Osteoblast (primary cell): ENCODE data around the gene LTB4R. TPM values are rescaled to one million over a fixed set of nuclear protein-coding genes. Genes with fewer than 3 reads are reported as not detected.

Source experiments
- DNase-seq: peaks from one replicate; pipeline ENCODE4 v3.0.0; 2011; ENCODE audit warnings: low spot score, mixed read lengths; ENCODE audit not compliant: insufficient read length; ENCODE audit errors: missing footprints
- H2AFZ ChIP-seq: 2 replicates; pipeline ENCODE4 v1.6.0; 2011; ENCODE audit warnings: mild to moderate bottlenecking, low read length
- H3K27ac ChIP-seq: 2 replicates; pipeline ENCODE4 v1.5.1; 2011; ENCODE audit warnings: mild to moderate bottlenecking, low read depth, low read length, moderate library complexity
- H3K27me3 ChIP-seq: 2 replicates; pipeline ENCODE4 v1.6.0; 2012; ENCODE audit warnings: mild to moderate bottlenecking, control low read depth, inconsistent platforms, low read length, moderate library complexity; ENCODE audit not compliant: insufficient read depth
- H3K36me3 ChIP-seq: 2 replicates; pipeline ENCODE4 v1.5.1; 2011; ENCODE audit warnings: mild to moderate bottlenecking, low read length, control low read depth, moderate library complexity; ENCODE audit not compliant: insufficient read depth
- H3K4me1 ChIP-seq: 2 replicates; pipeline ENCODE4 v1.5.1; 2011; ENCODE audit warnings: mild to moderate bottlenecking, low read length, control low read depth, moderate library complexity; ENCODE audit not compliant: insufficient read depth
- H3K4me2 ChIP-seq: 2 replicates; pipeline ENCODE4 v1.6.0; 2011; ENCODE audit warnings: mild to moderate bottlenecking, low read length; ENCODE audit not compliant: insufficient read depth
- H3K4me3 ChIP-seq: fragments of 200-600 bp; sonication (generic); 3 replicates; pipeline ENCODE4 v1.5.1; 2012; ENCODE audit warnings: mild to moderate bottlenecking, low read length, inconsistent platforms; ENCODE audit not compliant: insufficient read depth
- H3K79me2 ChIP-seq: 2 replicates; pipeline ENCODE4 v1.6.0; 2012; ENCODE audit warnings: mild to moderate bottlenecking, low read length, control low read depth, inconsistent platforms; ENCODE audit not compliant: insufficient read depth
- H3K9me3 ChIP-seq: 2 replicates; pipeline ENCODE4 v1.5.1; 2011; ENCODE audit warnings: low read depth, low read length, control low read depth
- H4K20me1 ChIP-seq: 2 replicates; pipeline ENCODE4 v1.6.0; 2012; ENCODE audit warnings: mild to moderate bottlenecking, low read length, control low read depth; ENCODE audit not compliant: insufficient read depth
- CTCF ChIP-seq: IDR thresholded peaks from 2 replicates; pipeline ENCODE4 v1.5.1; 2011; ENCODE audit warnings: mild to moderate bottlenecking, low read depth, low read length, moderate library complexity; ENCODE audit errors: extremely low read depth
- total RNA-seq: library from RNA; depleted of rRNA; stranded (reverse); fragments of >200 nt; gene quantifications from 2 replicates; pipeline ENCODE4 v1.2.3, GENCODE V29; 2012

Gene LTB4R
- total RNA-seq, 1 donor, result 1.8 TPM

- Histone ChIP-seq H3K4me2 (no peak overlapping the region), H3K9me3 (no peaks in the 10 kb centered on the region), H4K20me1 (no peaks in the 10 kb centered on the region), H3K4me3 (no peak overlapping the region), H3K4me1 (peaks cover 12% of the 10 kb centered on the region), H3K27ac (no peak overlapping the region), H3K79me2 (no peaks in the 10 kb centered on the region), H3K27me3 (no peaks in the 10 kb centered on the region), H2AFZ (no peak overlapping the region), H3K36me3 (no peaks in the 10 kb centered on the region)
- peak; percentile 39 for DNase-seq
- TF ChIP-seq CTCF, result no peak
Observed at GRCh38 chr14:24283796-24284460, 27.4 kb upstream of the LTB4R start.

- Histone ChIP-seq H3K4me2 (no peak overlapping the region), H3K9me3 (no peaks in the 10 kb centered on the region), H3K4me1 (peaks cover 6% of the 10 kb centered on the region), H3K4me3 (no peak overlapping the region), H2AFZ (no peak overlapping the region), H3K27me3 (no peaks in the 10 kb centered on the region), H3K27ac (no peak overlapping the region), H3K79me2 (no peaks in the 10 kb centered on the region), H3K36me3 (peaks cover 4% of the 10 kb centered on the region), H4K20me1 (no peaks in the 10 kb centered on the region)
- DNase-seq, result no peak
- no peak for TF ChIP-seq CTCF
Observed at GRCh38 chr14:24284501-24285035, 26.7 kb upstream of the LTB4R start.

GRCh38 chr14:24285351-24285750 is 26.0 kb upstream of the LTB4R start:
- peaks cover 4% of the 10 kb centered on the region for H3K4me1 ChIP-seq
- H3K4me2 ChIP-seq, result no peak overlapping the region
- no peaks in the 10 kb centered on the region for H3K27me3 ChIP-seq
- no peak overlapping the region for H3K27ac ChIP-seq
- peaks cover 10% of the 10 kb centered on the region for H3K36me3 ChIP-seq
- H4K20me1 ChIP-seq, result no peaks in the 10 kb centered on the region
- TF ChIP-seq CTCF, result no peak
- DNase-seq, result no peak
- no peak overlapping the region for H3K4me3 ChIP-seq
- H3K9me3 ChIP-seq, result no peaks in the 10 kb centered on the region
- no peaks in the 10 kb centered on the region for H3K79me2 ChIP-seq
- no peak overlapping the region for H2AFZ ChIP-seq

- peaks cover 22% of the 10 kb centered on the region for H3K36me3 ChIP-seq
- no peak overlapping the region for H3K27ac ChIP-seq
- H4K20me1 ChIP-seq, result no peaks in the 10 kb centered on the region
- no peaks in the 10 kb centered on the region for H3K27me3 ChIP-seq
- H3K79me2 ChIP-seq, result no peaks in the 10 kb centered on the region
- no peak overlapping the region for H3K4me3 ChIP-seq
- H3K4me2 ChIP-seq, result no peak overlapping the region
- no peak for TF ChIP-seq CTCF
- no peak for DNase-seq
- H3K4me1 ChIP-seq, result no peaks in the 10 kb centered on the region
- no peak overlapping the region for H2AFZ ChIP-seq
- H3K9me3 ChIP-seq, result no peaks in the 10 kb centered on the region
Observed at GRCh38 chr14:24286996-24287395, 24.3 kb upstream of the LTB4R start.
